HFF-Myc (cell line): ENCODE data around the gene GAL3ST1.

Source experiments
- DNase-seq: peaks from one replicate; pipeline ENCODE4 v3.0.0-alpha.2; 2011; ENCODE audit warnings: low read depth; ENCODE audit errors: extremely low read depth
- H3K4me3 ChIP-seq: replicated peaks from 2 replicates; pipeline ENCODE4 v1.5.1; 2011; ENCODE audit warnings: low read depth, mild to moderate bottlenecking, control low read depth, low read length
- TF ChIP-seq, protein P1 (sequence below): IDR thresholded peaks from 2 replicates; pipeline ENCODE4 v1.5.1; 2012; ENCODE audit warnings: mild to moderate bottlenecking, low read depth, low read length, control low read depth; ENCODE audit errors: missing control alignments

GAL3ST1 gene

DNA sequence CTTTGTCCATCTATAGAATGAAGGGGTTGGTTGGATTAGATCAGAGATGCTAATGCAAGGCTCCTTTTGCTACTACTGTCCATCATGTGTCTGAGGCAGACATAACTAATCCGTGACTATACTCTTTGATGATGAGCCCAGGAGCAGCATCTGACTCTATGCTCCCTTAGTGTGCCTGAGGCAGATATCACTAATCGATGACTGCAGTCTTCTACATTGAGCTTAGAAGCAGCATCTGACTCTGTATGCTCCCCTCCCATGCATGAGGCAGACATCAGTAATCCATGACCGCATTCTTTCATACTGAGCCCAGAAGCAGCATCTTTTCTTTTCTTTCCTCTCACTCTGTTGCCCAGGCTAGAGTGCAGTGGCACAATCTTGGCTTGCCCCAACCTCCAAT is 36.7 kb upstream of the GAL3ST1 start:
- H3K4me3 ChIP-seq, result no peak overlapping the region
- TF ChIP-seq, protein P1, sequence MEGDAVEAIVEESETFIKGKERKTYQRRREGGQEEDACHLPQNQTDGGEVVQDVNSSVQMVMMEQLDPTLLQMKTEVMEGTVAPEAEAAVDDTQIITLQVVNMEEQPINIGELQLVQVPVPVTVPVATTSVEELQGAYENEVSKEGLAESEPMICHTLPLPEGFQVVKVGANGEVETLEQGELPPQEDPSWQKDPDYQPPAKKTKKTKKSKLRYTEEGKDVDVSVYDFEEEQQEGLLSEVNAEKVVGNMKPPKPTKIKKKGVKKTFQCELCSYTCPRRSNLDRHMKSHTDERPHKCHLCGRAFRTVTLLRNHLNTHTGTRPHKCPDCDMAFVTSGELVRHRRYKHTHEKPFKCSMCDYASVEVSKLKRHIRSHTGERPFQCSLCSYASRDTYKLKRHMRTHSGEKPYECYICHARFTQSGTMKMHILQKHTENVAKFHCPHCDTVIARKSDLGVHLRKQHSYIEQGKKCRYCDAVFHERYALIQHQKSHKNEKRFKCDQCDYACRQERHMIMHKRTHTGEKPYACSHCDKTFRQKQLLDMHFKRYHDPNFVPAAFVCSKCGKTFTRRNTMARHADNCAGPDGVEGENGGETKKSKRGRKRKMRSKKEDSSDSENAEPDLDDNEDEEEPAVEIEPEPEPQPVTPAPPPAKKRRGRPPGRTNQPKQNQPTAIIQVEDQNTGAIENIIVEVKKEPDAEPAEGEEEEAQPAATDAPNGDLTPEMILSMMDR, result no peak
- no peak for DNase-seq

DNA sequence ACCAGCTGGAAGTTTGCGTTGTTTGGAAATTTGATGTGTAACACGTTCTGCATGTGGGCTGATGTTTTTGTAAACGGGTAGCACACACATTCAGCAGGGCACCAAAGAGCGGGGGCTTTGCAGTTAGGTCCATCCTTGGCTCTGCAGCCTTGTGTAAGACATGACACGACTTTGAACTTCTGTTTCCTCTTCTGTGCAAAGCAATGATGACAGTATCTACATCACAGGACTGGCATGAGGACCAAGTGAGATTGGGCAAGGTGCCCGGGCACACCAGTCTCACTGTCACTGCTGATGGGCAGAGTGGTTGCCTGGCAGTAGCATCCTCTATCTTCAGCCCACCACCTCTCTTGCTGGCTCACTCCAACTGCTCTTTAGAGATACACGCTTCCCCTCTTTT is 35.8 kb upstream of the GAL3ST1 start:
- DNase-seq, result no peak
- TF ChIP-seq, protein P1, result no peak
- H3K4me3 ChIP-seq, result no peak overlapping the region

DNA sequence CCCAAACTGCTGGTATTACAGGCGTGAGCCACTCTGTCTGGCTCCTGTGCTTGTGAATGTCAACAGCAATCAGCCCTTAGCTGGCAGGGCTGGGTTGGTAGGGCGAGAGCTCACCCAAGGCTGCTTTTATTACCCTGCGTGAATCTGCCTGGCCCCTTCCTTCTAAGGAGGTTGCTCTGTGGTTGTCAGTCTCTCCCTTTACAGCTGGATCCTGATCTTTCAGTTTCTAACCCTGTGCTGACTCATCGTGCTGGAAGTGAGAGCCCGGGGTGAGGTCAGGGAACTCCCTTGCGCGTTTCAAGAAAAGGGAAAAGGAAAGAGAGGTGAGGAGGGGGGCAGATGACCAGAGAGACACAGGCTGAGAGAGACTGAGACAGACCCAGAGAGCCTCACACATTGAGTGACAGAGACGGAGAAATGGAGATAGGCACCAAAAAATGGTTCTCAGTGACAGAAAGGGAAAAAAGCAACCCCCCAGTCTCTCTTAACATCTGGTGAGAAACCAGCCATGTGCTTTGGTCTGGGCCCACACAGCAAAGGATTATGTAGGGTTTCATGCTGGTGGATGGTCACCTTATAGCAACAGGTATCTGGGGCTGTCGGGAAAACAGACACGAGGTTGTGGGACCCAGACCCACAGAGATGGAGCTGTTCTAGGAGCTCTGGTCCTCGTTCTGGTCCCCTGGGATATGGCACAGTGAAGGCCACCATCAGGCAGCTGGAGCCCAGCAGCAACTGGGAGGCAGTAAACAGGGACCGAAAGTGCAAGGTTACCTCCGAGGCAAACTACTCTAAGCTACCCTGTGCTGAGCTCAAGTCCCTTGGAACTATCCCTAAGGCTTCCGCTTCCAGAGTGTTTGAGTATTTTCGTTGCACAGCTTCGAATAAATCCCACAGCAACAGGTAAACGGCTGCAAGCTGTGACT is 35.1 kb upstream of the GAL3ST1 start:
- TF ChIP-seq, protein P1, result no peak
- no peak overlapping the region for H3K4me3 ChIP-seq
- peak; percentile 77 for DNase-seq

DNA sequence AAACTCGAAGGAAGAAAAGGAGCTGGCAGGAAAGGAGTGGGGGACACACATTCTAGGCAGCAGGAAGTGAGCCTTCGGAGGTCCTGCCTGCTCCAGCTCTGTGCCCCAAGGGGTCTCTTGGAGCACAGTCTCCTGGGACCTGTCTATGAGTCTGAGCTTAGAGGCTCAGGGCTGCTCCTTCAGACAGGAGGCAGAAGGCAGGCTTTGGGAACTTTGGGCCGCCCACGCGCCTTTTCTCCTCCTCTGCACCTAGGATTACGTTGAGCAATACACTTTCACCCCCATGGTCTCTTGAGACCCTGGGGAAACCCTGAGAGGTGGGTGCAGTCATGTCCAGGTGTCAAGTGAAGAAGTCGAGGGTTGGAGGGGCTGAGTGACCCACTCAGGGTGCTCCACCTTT is 33.5 kb upstream of the GAL3ST1 start:
- no peak for DNase-seq
- H3K4me3 ChIP-seq, result no peak overlapping the region
- TF ChIP-seq, protein P1, result no peak

DNA sequence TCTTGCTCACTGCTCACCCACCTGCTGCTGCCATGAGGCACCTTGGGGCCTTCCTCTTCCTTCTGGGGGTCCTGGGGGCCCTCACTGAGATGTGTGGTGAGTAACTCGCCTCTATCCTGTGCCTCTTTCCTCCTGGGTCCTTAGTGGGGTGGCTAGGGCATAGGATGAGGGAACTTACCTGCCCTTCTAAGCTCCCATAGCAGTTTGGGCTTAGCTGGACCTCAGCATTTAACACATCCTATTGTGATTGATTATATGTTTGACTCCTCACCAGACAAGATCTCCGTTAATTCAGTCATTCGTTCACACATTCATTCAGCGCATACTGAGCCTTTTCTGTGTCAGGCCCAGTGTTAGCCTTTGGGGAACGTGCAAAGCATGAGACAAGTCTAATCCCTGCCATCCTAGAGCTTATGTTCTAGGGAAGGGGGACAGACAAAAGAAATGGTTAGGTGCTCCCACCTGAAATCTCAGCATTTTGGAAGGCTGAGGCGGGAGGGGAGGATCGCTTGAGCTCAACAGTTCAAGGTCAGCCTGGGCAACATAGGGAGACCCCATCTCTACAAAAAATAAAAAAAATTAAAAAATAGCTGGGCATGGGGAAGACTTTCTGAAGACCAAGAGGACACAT is 33.0 kb upstream of the GAL3ST1 start:
- DNase-seq, result no peak
- TF ChIP-seq, protein P1, result no peak
- peak overlapping the region; percentile 37 for H3K4me3 ChIP-seq

DNA sequence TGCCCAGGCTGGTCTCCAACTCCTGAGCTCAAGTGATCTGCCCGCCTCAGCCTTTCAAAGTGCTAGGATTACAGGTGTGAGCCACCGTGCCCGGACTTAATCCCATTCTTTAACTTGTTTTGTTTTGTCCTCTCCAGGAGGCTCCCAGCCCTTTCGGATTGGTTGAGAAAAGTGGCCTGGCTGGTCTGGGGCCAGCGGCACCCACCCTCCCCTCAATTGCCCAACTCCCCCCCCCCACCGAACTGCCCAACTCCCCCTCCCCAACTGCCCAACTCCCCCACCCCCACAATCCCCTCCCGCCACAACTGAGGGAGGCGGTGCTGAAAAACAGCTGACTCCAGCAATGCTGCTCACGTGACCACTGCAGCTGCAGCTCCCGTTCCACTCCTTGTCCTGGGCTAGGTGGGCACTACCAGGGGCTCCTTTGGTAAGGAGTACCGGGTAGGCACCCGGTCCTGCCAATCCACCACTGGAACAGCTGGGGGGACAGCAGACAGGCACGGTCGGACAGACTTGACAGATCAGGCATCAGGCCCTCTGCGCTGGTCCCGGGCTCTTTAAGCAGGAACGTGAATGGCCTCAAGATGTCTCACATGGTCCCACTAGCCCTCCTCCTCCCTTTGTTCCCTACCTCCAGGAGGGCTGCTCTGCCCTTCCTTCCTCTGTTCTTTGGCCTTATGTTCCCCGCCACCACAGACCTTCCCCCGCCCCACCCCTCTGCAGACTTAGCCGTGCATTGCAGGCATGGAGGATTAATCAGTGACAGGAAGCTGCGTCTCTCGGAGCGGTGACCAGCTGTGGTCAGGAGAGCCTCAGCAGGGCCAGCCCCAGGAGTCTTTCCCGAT is 32.2 kb upstream of the GAL3ST1 start, which contains the start of gene TCN2:
TSS of gene TCN2 (plus strand) at position 720 of the 845 bp plus-strand sequence. CDS start 158 bp downstream, outside the sequence.
- H3K4me3 ChIP-seq, result peak within 1 kb of the TSS; percentile 37
- TF ChIP-seq, protein P1, result no peak
- DNase-seq, result peak; percentile 47
